Measurements from ENCODE around the gene CKAP5. TPM values are rescaled to one million over a fixed set of nuclear protein-coding genes. Genes with fewer than 3 reads are reported as not detected.

The CKAP5 gene
- total RNA-seq, 4 donors from 2014 or later, result 39.8 to 46.9 (median 43.4) TPM

DNA sequence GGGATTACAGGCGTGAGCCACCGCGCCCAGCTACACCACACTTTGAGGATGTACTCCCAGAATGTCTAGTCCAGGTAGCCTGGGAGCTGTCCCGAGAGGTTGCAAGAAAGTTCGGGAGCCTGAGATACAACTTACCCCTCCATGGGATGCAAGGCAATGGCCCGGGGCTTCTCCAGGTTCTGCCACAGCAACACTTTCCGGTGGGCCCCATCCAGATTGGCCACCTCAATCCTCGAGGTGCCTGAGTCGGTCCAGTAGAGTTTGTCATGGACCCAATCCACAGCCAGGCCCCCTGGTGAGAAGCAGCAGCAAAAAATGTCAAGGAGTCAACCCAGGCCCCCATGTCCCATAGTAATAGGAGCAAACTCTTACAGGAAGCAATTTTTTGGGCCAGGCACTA is 46.8 kb upstream of the CKAP5 start:
- Histone ChIP-seq H3K4me1 (peaks cover 0 to 8% (median 0%) of the 10 kb centered on the region in 3 donors), H3K9me3 (no peaks in the 10 kb centered on the region), H3K27ac (no peak overlapping the region), H3K4me3 (no peak overlapping the region), H3K36me3 (peaks cover 0 to 6% of the 10 kb centered on the region in 2 donors), H3K27me3 (no peaks in the 10 kb centered on the region)
- no peak for ATAC-seq
- no CpG with 5 or more reads among the region's 9 CpGs for WGBS, 2 donors (ENCODE audit: low coverage in 1 of 2)
- TF ChIP-seq EP300 (IDR thresholded peaks at IDR 0.05), result no peak
- TF ChIP-seq, protein P1, sequence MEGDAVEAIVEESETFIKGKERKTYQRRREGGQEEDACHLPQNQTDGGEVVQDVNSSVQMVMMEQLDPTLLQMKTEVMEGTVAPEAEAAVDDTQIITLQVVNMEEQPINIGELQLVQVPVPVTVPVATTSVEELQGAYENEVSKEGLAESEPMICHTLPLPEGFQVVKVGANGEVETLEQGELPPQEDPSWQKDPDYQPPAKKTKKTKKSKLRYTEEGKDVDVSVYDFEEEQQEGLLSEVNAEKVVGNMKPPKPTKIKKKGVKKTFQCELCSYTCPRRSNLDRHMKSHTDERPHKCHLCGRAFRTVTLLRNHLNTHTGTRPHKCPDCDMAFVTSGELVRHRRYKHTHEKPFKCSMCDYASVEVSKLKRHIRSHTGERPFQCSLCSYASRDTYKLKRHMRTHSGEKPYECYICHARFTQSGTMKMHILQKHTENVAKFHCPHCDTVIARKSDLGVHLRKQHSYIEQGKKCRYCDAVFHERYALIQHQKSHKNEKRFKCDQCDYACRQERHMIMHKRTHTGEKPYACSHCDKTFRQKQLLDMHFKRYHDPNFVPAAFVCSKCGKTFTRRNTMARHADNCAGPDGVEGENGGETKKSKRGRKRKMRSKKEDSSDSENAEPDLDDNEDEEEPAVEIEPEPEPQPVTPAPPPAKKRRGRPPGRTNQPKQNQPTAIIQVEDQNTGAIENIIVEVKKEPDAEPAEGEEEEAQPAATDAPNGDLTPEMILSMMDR (IDR thresholded peaks at IDR 0.05), result no peak
- no peak for TF ChIP-seq POLR2A (IDR thresholded peaks at IDR 0.05)
- no peak for TF ChIP-seq POLR2AphosphoS5 (IDR thresholded peaks at IDR 0.05)

DNA sequence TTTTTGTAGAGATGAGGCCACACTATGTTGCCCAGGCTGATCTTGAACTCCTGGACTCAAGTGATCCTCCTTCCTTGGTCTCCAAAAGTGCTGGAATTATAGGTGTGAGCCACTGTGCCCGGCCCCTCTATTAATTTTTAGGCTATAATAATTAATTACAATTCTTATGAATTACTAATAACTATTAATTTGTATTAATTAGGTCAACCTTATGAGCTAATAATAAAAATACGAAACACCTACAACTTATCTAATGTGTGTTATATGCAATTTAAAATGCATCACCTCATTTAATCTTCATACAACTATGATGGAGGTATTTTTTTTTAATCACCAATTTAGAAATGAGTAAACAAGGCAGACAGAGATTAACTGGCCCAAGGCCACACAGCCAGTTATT is 46.0 kb upstream of the CKAP5 start:
- peaks cover 0 to 8% (median 0%) of the 10 kb centered on the region in 3 donors for H3K4me1 ChIP-seq
- H3K4me3 ChIP-seq, result no peak overlapping the region
- H3K27me3 ChIP-seq, result no peaks in the 10 kb centered on the region
- no peak for TF ChIP-seq POLR2AphosphoS5 (IDR thresholded peaks at IDR 0.05)
- TF ChIP-seq, protein P1 (IDR thresholded peaks at IDR 0.05), result no peak
- TF ChIP-seq EP300 (IDR thresholded peaks at IDR 0.05), result no peak
- TF ChIP-seq POLR2A (IDR thresholded peaks at IDR 0.05), result no peak
- WGBS, 2 donors (ENCODE audit: low coverage in 1 of 2), result 82 to 96% methylated on average over 2 of the region's 2 CpGs
- no peaks in the 10 kb centered on the region for H3K9me3 ChIP-seq
- no peak overlapping the region for H3K27ac ChIP-seq
- H3K36me3 ChIP-seq, result peaks cover 0 to 8% of the 10 kb centered on the region in 2 donors
- no peak for ATAC-seq

DNA sequence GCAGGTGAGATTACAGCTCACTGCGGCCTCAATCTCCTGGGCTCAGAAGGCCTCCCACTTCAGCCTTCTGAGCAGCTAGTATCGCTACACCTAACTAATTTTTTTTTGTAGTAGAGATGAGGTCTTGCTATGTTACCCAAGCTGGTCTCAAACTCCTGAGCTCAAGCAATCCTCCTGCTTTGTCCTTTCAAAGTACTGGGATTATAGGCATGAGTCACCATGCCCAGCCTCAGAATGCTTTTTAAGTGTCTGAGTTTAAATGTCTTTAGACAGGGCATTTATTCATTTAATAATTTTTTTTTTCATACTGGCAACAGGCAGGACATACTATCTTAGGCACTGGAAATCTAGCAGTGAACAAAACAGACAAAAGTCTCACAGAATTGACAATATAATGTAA is 44.6 kb upstream of the CKAP5 start:
- Histone ChIP-seq H3K27ac (no peak overlapping the region), H3K27me3 (no peaks in the 10 kb centered on the region), H3K9me3 (no peaks in the 10 kb centered on the region), H3K36me3 (peaks cover 0 to 18% of the 10 kb centered on the region in 2 donors), H3K4me1 (peaks cover 0 to 2% (median 0%) of the 10 kb centered on the region in 3 donors), H3K4me3 (no peak overlapping the region)
- no peak for TF ChIP-seq POLR2AphosphoS5 (IDR thresholded peaks at IDR 0.05)
- TF ChIP-seq, protein P1 (IDR thresholded peaks at IDR 0.05), result no peak
- TF ChIP-seq POLR2A (IDR thresholded peaks at IDR 0.05), result no peak
- TF ChIP-seq EP300 (IDR thresholded peaks at IDR 0.05), result no peak
- no peak for ATAC-seq
- WGBS, 2 donors (ENCODE audit: low coverage in 1 of 2), result 93 to 100% methylated on average over 2 of the region's 2 CpGs

DNA sequence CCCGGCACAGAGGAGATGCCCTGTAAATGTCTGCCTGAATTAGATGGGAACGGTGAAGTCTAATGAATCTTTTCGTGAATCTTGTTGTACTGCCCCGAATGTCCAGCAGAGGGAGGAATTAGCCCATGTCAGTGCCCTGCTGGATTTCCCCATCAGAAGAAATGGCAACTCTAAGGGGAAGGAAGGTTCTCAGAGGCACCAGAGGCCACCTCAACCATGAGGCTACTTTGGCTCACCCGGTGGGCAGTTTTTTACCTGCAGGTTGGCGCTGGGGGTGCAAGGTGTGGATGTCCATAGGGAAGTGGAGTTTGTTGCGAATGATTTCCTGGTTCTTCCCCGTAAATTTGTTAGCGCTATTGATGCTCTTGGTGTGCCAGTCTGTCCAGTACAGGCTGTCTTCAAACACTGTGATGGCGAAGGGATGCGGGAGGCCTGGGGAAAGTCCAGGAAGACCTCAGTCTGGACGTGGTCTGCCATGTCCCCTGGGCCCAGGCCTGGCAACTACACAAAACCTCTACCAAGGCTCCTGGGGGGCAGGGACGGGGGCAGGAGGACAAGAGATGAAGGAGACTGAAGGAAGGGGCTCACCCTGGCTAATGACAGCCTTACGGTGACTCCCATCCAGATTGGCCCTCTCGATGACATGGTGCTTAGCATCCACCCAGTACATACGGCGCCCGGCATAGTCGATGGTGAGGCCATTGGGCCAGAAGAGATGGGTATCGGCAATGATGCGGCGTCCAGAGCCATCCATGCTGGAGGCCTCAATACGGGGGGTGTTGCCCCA is 43.8 kb upstream of the CKAP5 start:
- Histone ChIP-seq H3K27ac (no peak overlapping the region), H3K9me3 (no peaks in the 10 kb centered on the region), H3K36me3 (peaks cover 0 to 18% of the 10 kb centered on the region in 2 donors), H3K27me3 (no peaks in the 10 kb centered on the region), H3K4me1 (no peaks in the 10 kb centered on the region), H3K4me3 (no peak overlapping the region)
- WGBS, 2 donors (ENCODE audit: low coverage in 1 of 2), result 33 to 60% methylated on average over 7 to 18 of the region's 23 CpGs
- TF ChIP-seq POLR2AphosphoS5 (IDR thresholded peaks at IDR 0.05) (no peak), POLR2A (IDR thresholded peaks at IDR 0.05) (no peak), EP300 (IDR thresholded peaks at IDR 0.05) (no peak)
- TF ChIP-seq, protein P1 (IDR thresholded peaks at IDR 0.05), result peak in 3 of 4 experiments; percentile 87 to 96 (median 95)
- ATAC-seq, result peak; percentile 68

DNA sequence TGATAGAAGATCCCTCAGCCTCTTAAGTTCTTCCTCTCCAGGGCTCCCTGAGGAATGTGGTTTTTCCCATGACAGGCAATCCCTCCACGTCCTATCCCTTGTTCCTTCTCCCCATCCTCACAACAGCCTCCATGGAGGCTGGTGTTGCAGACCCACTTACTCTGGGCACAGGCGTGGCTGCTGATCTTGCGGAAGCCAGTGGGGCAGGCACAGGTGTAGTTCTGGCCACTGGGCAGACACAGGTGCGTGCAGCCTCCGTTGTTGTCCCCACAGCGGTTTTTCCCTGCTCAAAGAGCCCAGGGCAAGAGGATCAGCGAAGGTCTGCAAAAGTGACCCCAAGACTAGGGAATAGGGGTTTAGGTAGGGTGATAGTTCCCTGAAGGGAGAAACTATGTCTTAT is 43.2 kb upstream of the CKAP5 start:
- peaks cover 0 to 14% of the 10 kb centered on the region in 2 donors for H3K36me3 ChIP-seq
- no peak overlapping the region for H3K27ac ChIP-seq
- no peaks in the 10 kb centered on the region for H3K9me3 ChIP-seq
- ATAC-seq, result peak; percentile 13
- no peaks in the 10 kb centered on the region for H3K27me3 ChIP-seq
- no peak for TF ChIP-seq POLR2A (IDR thresholded peaks at IDR 0.05)
- TF ChIP-seq, protein P1 (IDR thresholded peaks at IDR 0.05), result no peak
- no peak for TF ChIP-seq EP300 (IDR thresholded peaks at IDR 0.05)
- TF ChIP-seq POLR2AphosphoS5 (IDR thresholded peaks at IDR 0.05), result no peak
- no CpG with 5 or more reads among the region's 7 CpGs for WGBS, 2 donors (ENCODE audit: low coverage in 1 of 2)
- no peak overlapping the region for H3K4me3 ChIP-seq
- no peaks in the 10 kb centered on the region for H3K4me1 ChIP-seq

All from gastroesophageal sphincter (tissue), 4 donors.